ENCODE data around the gene IL22RA1.

The IL22RA1 gene

DNA sequence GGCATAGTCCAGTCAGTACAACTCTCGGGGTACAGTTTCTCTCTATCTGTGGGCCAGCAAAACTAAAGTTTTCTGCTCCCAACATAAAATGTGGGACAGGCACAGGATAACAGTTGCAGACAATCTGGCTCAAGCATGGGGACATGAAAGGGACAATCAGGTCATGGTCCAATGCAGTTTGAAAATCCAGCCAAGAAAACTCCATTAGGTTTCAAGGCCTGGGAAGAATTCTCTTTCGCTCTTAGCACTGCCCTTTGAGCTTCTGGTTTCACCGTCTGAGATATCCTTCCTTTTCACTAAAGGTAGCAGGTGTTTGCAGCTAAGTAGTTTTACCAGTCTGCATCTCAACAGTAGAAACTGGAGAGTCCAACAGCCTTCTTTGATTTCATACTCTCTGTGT lies 21.1 kb upstream of the IL22RA1 start:
- DNase-seq: no peak

DNA sequence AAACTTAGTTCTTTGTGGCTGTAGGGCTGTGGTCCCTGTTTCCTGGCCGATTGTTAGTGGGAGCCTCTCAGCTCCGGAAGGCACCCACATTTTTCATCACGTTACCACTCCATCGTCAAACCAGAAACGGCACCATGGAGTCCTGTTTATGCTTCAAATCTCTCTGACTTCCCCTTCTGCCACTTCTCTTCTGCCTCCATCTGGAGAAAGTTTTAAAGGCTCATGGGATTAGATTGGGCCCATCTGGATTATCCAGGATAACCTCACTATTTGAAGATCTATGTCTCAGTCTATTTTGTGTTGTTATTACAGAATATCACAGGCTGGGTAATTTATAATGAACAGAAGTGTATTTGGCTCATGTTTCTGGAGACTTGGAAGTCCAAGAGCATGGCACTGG lies 19.3 kb upstream of the IL22RA1 start:
- DNase-seq: no peak

DNA sequence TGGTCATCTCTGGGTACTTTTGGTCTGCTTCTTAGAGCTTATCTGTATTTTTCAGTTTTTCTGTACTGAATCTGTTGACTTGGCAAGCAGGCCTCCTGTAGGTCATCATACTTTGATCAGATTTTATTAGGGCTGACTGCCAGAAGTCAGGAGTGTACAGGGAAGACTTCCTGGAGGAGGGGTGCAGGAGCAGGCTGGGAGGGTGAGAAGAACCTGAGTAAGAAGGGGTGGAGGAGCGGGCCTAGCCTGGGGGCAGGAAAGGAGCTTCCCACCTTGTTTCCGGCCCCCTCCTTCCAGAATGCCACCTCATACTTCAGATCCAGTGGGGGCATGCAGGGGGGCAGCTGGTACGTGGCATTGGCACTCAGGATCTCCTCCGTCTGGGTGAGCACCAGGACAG lies 18.3 kb upstream of the IL22RA1 start:
- no peak for DNase-seq

DNA sequence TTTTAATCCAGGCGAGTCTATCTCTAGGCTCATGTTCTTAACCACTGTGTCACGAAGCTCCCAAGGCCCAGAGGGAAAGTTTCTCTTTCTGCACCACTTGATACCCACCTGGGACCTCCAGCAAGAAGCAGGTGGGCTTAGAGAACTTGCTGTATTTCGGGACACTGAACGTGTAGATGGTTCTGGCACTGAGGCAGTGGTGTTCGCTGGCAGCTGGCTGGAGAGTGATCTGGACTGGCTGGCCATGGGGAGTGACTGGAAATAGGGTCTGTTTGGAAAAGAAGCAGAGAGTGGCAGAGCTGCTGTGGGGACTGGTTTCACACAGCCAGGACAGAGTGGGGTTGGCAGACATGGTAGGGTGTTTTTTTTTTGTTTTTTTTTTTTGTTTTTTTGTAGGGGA lies 16.4 kb upstream of the IL22RA1 start:
- DNase-seq: no peak

DNA sequence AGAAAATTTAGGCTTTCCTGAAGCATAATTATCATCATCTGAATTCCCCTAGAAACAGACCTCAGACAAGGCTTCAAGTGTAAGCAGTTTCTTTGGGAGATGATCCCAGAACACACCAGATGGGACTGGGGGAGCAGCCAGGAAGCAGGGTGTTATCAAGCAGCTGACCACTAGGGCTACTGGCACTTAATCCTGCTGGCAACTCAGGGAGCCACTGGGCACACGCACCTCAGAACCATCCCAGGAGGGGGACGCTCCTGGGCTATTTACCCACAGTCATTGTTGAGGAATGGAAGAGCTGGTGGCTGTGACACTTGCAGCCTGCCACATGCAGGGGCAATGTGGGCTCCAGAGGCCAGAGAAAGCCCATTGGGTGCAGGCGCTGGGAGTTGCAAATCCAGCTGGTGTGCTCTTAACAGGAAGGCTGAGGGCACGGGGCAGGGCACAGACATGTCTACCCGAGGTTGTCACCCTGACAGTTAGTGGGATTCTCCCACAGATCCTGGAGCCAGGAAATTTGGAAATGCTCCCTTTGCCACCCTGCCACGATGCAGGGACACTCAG lies 15.1 kb upstream of the IL22RA1 start:
- no peak for DNase-seq

- DNase-seq: no peak
Observed at GRCh38 chr1:24156542-24157260, 13.8 kb upstream of the IL22RA1 start.

- DNase-seq: no peak
Observed at GRCh38 chr1:24155011-24155782, 12.3 kb upstream of the IL22RA1 start.

DNA sequence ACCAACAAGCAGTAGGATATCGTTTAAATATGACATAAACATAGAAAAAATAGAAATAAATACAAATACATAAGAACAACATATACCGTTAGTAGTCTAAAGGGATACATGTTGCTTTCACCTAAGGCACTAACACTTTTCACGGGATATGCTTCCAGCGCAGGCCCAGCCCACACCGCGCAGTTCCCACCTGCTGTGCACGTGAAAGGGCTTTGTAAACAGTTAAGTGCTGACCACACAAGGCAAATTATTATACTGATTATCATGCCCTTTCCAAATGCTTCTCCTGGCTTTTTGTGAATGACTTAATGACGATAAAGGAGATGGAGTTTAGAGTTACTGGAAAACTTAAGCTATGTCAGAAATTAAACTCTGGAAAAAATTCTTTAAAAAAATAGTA lies 11.3 kb upstream of the IL22RA1 start:
- DNase-seq: no peak

GRCh38 chr1:24152631-24153494 lies 9.9 kb upstream of the IL22RA1 start:
- DNase-seq: no peak

DNA sequence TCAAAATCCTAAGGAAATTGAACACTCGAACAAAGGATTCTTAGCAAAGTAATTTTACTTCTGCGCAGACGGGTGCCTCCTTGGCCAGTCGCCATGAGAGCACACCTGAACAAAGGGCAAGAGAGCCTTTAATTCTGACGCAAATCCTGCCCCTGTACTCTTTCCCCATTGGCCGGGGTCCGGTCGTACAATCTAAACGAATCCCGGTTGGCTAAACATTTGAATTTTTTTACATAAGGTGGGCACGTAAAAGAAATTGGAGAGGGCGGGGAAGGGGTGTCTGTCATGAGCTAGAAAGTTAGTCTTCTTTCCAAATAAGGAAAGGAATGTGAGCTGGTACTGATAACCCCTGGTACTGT lies 8.2 kb upstream of the IL22RA1 start:
- DNase-seq: no peak

- peak; percentile 91 for DNase-seq
Observed at GRCh38 chr1:24150234-24151174, 7.6 kb upstream of the IL22RA1 start.

- DNase-seq: peak; percentile 43
Observed at GRCh38 chr1:24149866-24150233, 6.9 kb upstream of the IL22RA1 start.

- no peak for DNase-seq
Observed at GRCh38 chr1:24147816-24148215, 4.9 kb upstream of the IL22RA1 start.

- DNase-seq: no peak
Observed at GRCh38 chr1:24147194-24147593, 4.3 kb upstream of the IL22RA1 start.

DNA sequence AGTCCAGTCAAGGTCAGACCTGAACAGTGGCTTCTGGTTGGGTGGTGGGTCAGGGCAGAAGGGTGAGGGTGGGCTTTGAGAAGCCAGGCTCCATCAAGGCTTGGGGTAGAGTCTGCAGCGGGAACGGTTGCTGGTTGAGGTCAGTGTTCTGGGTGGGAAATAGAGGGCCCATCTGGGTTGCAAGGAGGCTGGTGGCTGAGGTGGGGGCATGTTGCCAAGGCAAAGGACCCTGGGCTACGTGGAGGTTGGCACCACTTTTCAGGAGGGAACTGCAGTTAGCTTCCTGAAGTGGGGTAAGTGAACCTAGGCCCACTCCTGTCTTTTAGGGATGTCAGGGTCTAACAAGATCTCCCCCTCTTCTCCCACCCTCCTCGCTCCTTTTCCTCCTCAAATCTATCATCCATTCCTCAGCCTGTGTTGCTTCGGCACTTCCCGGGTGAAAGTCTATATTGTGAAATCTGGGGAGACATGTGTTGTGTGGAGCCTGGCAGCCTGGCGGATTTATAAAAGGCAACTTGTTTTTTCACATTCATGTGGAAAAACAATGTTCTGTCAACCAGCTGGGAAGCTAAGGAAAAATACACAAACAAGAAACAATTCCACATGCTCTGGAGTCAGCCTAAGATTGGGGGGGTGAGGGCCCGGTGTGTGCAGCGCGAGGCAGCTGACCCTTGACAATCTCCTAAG lies 1.5 kb downstream of the IL22RA1 start:
- DNase-seq: no peak

DNA sequence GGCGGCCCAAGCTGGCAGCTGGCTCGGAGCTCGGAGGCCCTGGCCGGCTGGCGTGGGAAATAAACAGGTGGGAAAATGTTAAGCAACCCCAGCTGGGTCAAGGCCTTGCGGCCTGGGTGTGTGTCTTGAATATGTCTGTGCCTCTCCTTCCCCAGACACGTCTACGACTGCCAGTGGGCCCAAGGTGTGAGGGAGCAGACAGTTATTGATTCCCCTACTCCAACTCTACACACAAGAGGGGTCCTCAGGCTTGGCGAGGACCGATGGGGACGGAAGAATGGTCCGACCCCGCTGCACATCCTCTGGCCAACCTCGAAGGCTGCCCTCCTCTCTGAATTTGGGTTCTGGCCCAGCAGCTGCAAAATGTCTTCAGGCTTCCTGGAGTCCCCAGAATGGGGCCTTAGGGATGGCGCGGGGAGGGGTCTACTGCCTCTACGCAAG lies 2.2 kb downstream of the IL22RA1 start:
- no peak for DNase-seq

DNA sequence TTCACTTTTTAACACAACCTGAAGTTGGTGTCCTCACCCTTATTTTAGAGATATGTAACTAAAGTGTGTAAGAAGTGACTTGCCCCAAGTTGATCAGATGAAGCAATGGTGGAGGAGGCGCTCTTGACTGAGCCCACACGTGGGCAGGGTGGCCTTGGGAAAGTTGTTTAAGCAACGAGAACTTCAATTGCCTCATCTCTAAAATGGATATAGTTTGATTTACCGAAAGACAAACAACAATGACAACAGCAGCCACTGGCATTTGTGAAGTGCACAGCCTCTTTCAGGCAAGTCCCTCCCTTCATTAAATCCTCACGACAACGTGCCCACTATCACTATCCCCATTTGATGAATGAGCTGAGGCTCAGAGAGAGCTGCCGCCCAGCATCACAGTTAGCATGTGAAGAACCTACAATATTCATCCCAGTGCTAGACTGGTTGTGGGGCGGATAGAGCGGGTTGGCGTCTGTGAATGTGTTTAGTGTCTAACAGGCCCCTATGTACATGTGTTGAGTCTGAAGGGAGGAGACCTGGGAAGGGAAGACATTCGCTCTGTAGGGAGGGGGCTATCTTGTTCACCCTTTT lies 3.0 kb downstream of the IL22RA1 start:
- DNase-seq: no peak

GRCh38 chr1:24139222-24139489 lies 3.8 kb downstream of the IL22RA1 start:
- no peak for DNase-seq

GRCh38 chr1:24138476-24139221 lies 4.3 kb downstream of the IL22RA1 start:
- DNase-seq: no peak

DNA sequence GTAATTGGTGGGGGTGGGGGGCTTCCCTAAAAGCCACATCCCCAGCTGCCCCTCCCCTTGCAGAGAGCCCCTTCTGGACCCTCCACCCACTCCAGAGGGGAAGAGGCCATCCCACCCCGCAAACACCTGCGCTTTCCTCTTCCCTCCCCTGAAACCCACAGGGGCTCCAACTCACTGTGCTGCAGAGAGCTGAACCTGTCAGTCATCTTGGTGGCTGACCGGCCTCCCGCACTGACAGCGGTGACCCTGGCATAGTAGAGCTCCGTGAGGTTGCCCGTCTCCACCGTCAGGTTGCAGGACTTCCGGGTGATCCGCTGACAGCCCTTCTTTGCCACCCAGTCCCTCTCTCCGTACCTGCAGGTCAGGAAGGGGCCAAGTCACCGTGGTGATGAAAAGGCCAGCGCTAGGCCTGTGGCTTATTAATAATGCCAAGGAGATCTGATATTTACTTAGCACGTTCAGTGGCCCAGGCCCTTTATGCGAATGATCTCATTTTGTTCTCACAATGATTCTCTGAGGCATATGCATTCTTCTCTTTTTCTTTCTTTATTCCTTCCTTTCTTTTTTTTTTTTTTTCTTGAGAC lies 5.9 kb downstream of the IL22RA1 start:
- no peak for DNase-seq

All from stimulated activated CD4-positive, alpha-beta T cell treated with anti-CD3 and anti-CD28 coated beads, Interleukin-12 subunit alpha, Interleukin-12 subunit beta, amount 100 ng/mL, for 4 hours (primary cell).